Breast epithelium (tissue), 3 donors: ENCODE data around the gene VAMP5.

Experiments used
- CTCF ChIP-seq, 3 donors: fragments of 450-650 bp; IDR thresholded peaks; one replicate each; pipeline ENCODE4 v1.5.1; 2016 to 2017; ENCODE audit warnings: antibody characterized with exemption in 3 of 3, mild to moderate bottlenecking in 3 of 3, moderate library complexity in 3 of 3
- POLR2A ChIP-seq: fragments of 450-650 bp; IDR thresholded peaks from one replicate; pipeline ENCODE4 v1.6.1; 2016; ENCODE audit warnings: antibody characterized with exemption, mild to moderate bottlenecking, moderate library complexity

- TF ChIP-seq CTCF (IDR thresholded peaks at IDR 0.05) (no peak), POLR2A (no peak)
These were observed 44.0 kb upstream of the VAMP5 start for GRCh38 chr2:85540133-85540648.
